ENCODE results near the gene SUPT20H. TPM values are rescaled to one million over a fixed set of nuclear protein-coding genes. Genes with fewer than 3 reads are reported as not detected.

The SUPT20H gene
- total and polyA plus RNA-seq, 2 experiments from 2014 or later: 68.7 to 98.2 TPM

GRCh38 chr13:37011002-37011401 lies 48.5 kb downstream of the SUPT20H start:
- peaks cover 59% of the 10 kb centered on the region for H3K36me3 Mint-ChIP-seq (ENCODE audit: low read depth)
- Histone ChIP-seq H3K36me3 (ENCODE audit: insufficient read depth) (peaks cover 43% of the 10 kb centered on the region), H3K27ac (ENCODE audit: low read depth) (no peak overlapping the region), H3F3A (replicated peaks; ENCODE audit: low read depth) (0 out of 2 replicates have a peak, but pooled peaks cover 5% of the 10 kb centered on the region), H2AFZ (no peak overlapping the region), H3K4me1 (ENCODE audit: insufficient read depth) (peaks cover 5% of the 10 kb centered on the region; the same call in 1 of the 2 replicates), H3K79me2 (replicated peaks; ENCODE audit: insufficient read depth) (no peaks in the 10 kb centered on the region), H3K9me2 (ENCODE audit: insufficient read depth) (no peaks in the 10 kb centered on the region), H3K4me2 (no peak overlapping the region), H3K27me3 (ENCODE audit: insufficient read depth) (no peaks in the 10 kb centered on the region), H4K20me1 (replicated peaks; ENCODE audit: insufficient read depth) (no peaks in the 10 kb centered on the region), H3K4me3 (no peak overlapping the region)
- H3K27me3 Mint-ChIP-seq (ENCODE audit: insufficient read depth, low read depth, poor library complexity): no peaks in the 10 kb centered on the region
- H3K9me3 Mint-ChIP-seq: no peaks in the 10 kb centered on the region
- TF ChIP-seq STAT1 (IDR thresholded peaks at IDR 0.05; ENCODE audit: unreplicated experiment) (no peak), CTCF (conservative IDR thresholded peaks at IDR 0.05; ENCODE audit: low read depth in 2 of 2) (no peak), ZNF331 (CRISPR knock-in tag; IDR thresholded peaks at IDR 0.05; ENCODE audit: low read depth) (no peak), ETS1 (IDR thresholded peaks at IDR 0.05) (no peak), EZH2phosphoT487 (IDR thresholded peaks at IDR 0.05; ENCODE audit: unreplicated experiment) (no peak)
- no peak overlapping the region for H3K27ac Mint-ChIP-seq
- ATAC-seq (no peak), DNase-seq (ENCODE audit: low spot score) (no peak)
- H3K4me1 Mint-ChIP-seq: peaks cover 16% of the 10 kb centered on the region; the same call in 2 of the 3 replicates
- H3K4me3 Mint-ChIP-seq: no peak overlapping the region

GRCh38 chr13:37010424-37010823 lies 49.1 kb downstream of the SUPT20H start:
- Mint-ChIP-seq H3K4me1 (peaks cover 16% of the 10 kb centered on the region; the same call in 2 of the 3 replicates), H3K36me3 (ENCODE audit: low read depth) (peaks cover 59% of the 10 kb centered on the region), H3K27ac (no peak overlapping the region), H3K9me3 (no peaks in the 10 kb centered on the region), H3K4me3 (no peak overlapping the region), H3K27me3 (ENCODE audit: insufficient read depth, low read depth, poor library complexity) (no peaks in the 10 kb centered on the region)
- Histone ChIP-seq H3K4me2 (no peak overlapping the region), H3K4me3 (no peak overlapping the region), H4K20me1 (replicated peaks; ENCODE audit: insufficient read depth) (no peaks in the 10 kb centered on the region), H3K36me3 (ENCODE audit: insufficient read depth) (peaks cover 46% of the 10 kb centered on the region), H3K27me3 (ENCODE audit: insufficient read depth) (no peaks in the 10 kb centered on the region), H3K9me2 (ENCODE audit: insufficient read depth) (no peaks in the 10 kb centered on the region), H2AFZ (no peak overlapping the region), H3F3A (replicated peaks; ENCODE audit: low read depth) (0 out of 2 replicates have a peak, but pooled peaks cover 5% of the 10 kb centered on the region), H3K27ac (ENCODE audit: low read depth) (no peak overlapping the region), H3K4me1 (ENCODE audit: insufficient read depth) (peaks cover 5% of the 10 kb centered on the region; the same call in 1 of the 2 replicates), H3K79me2 (replicated peaks; ENCODE audit: insufficient read depth) (no peaks in the 10 kb centered on the region)
- DNase-seq (ENCODE audit: low spot score) (no peak), ATAC-seq (no peak)
- TF ChIP-seq ETS1 (IDR thresholded peaks at IDR 0.05) (no peak), EZH2 (IDR thresholded peaks at IDR 0.05; ENCODE audit: low read depth, unreplicated experiment) (no peak)
